ENCODE results near the gene CKLF. TPM values are rescaled to one million over a fixed set of nuclear protein-coding genes. Genes with fewer than 3 reads are reported as not detected.
"Not testable (repeated sequence)": the region's sequence is repeated elsewhere in the genome, so short reads cannot be mapped to it uniquely, and the experiment has no call there.

Gene CKLF
- total RNA-seq, 4 donors from 2014 or later = 10.2 to 24.8 (median 17.5) TPM

DNA sequence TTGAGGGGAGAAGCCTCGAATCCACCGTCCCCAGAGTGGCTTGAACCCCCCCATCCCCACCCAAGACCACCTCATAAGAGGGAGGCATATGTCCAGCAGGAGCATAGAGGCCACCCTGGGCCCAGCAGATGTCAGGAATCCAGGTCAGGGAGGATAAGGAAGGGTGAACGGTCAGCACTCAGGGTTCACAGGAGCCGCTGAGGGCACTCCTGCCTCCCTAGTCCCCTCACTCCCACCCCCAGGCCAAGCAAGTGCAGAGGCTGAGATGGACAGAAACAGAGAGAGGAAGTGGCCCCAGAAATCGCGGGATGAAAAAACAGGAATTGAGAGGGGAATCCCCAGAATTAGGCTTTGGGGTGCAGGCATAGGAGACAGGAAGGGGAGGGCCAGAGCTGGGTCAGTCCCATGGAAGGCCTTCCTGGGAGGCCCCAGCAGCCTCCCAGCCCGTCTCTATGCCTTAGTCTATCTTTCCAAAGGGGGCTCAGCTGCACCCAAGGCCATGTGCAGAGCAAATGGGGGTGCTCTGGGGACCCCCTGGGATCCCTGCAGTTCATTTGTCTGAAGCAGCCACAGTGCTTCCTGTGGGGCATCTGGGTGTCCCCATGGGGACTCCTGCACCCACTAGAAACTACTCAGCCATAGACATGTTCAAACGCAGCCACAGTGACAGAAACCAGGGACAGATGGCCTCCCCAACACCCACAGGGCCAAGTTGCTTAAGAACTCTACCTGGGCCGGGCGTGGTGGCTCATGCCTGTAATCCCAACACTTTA, 53.8 kb downstream of the CKLF start:
- intact Hi-C loops (cut with DNase I; ENCODE audit: low total_unique reads) = no loop called here
- TF ChIP-seq POLR2A (IDR thresholded peaks at IDR 0.05) = no peak
- TF ChIP-seq, protein P1, sequence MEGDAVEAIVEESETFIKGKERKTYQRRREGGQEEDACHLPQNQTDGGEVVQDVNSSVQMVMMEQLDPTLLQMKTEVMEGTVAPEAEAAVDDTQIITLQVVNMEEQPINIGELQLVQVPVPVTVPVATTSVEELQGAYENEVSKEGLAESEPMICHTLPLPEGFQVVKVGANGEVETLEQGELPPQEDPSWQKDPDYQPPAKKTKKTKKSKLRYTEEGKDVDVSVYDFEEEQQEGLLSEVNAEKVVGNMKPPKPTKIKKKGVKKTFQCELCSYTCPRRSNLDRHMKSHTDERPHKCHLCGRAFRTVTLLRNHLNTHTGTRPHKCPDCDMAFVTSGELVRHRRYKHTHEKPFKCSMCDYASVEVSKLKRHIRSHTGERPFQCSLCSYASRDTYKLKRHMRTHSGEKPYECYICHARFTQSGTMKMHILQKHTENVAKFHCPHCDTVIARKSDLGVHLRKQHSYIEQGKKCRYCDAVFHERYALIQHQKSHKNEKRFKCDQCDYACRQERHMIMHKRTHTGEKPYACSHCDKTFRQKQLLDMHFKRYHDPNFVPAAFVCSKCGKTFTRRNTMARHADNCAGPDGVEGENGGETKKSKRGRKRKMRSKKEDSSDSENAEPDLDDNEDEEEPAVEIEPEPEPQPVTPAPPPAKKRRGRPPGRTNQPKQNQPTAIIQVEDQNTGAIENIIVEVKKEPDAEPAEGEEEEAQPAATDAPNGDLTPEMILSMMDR (IDR thresholded peaks at IDR 0.05) = no peak
- WGBS, 2 donors = 51 to 60% methylated on average over 10 of the region's 10 CpGs
- peak in 1 of 2 donors; percentile 88 for DNase-seq (ENCODE audit: low spot score in 2 of 2)
- H3K4me3 ChIP-seq (ENCODE audit: low read depth, poor library complexity, severe bottlenecking) = no peak overlapping the region

DNA sequence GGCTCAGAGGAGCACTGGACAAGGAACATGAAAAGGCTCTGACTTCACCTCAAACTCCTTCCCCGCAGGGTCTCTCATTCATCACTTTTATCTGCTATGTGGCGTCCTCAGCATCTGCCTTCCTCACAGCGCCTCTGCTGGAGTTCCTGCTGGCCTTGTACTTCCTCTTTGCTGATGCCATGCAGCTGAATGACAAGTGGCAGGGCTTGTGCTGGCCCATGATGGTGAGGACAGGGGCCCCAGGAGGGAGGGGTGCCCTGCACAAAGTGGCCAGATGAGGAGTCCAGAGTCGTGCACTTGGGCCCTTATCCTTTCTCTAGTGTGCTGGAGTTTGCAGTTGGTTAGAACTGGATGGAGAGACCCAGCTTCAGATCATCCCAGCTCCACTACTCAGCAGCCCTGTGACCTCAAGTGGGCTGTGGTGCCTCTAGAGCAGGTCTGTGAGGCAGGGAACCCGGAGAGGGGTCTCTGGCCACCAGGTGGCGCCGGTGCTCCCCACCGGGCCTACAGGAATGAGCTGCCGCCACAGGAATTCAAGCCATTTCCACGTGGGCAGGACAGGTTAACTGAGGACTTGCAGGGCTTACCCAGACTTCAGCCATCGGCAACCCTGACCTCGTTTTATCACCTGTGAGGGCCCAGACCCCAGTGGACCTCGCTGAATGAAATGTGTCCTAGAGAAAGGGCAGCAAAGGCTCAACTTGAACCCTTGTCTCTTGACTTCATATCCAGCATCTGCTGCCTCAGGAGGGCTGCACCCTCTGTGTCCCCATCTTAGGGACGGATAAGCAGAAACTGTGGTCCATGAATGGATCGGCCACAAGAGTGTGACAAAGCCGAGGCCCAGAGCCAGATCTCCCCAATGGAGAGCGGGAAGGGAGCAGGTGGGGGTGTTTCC, 56.1 kb downstream of the CKLF start:
- peak; percentile 76 to 97 for DNase-seq (ENCODE audit: low spot score in 2 of 2)
- no peak for TF ChIP-seq POLR2A (IDR thresholded peaks at IDR 0.05)
- TF ChIP-seq, protein P1 (IDR thresholded peaks at IDR 0.05) = peak in 1 of 3 donors; percentile 35
- 46 to 58% methylated on average over 11 to 14 of the region's 17 CpGs for WGBS, 2 donors
- intact Hi-C loops (cut with DNase I; ENCODE audit: low total_unique reads) = no loop called here
- no peak overlapping the region for H3K4me3 ChIP-seq (ENCODE audit: low read depth, poor library complexity, severe bottlenecking)

DNA sequence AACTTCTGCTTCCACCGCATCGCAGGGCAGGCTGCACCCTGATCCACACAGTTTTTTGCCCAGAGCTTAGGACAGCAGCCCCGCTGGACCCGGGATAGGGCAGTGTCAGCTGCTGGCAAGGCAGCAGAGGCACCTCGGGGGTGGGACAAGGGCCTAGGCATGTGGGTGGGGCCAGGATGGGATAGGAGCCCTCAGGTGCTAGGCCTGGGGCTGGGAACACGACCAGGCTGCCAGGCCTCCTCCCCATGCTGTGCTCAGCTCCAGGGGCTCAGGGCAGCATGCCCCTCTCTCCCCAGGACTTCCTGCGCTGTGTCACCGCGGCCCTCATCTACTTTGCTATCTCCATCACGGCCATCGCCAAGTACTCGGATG, 56.7 kb downstream of the CKLF start:
- no peak overlapping the region for H3K4me3 ChIP-seq (ENCODE audit: low read depth, poor library complexity, severe bottlenecking)
- WGBS, 2 donors = 71 to 84% methylated on average over 12 of the region's 12 CpGs
- intact Hi-C loops (cut with DNase I; ENCODE audit: low total_unique reads) = no loop called here
- TF ChIP-seq POLR2A (IDR thresholded peaks at IDR 0.05) = no peak
- TF ChIP-seq, protein P1 (IDR thresholded peaks at IDR 0.05) = no peak
- no peak for DNase-seq (ENCODE audit: low spot score in 2 of 2)

DNA sequence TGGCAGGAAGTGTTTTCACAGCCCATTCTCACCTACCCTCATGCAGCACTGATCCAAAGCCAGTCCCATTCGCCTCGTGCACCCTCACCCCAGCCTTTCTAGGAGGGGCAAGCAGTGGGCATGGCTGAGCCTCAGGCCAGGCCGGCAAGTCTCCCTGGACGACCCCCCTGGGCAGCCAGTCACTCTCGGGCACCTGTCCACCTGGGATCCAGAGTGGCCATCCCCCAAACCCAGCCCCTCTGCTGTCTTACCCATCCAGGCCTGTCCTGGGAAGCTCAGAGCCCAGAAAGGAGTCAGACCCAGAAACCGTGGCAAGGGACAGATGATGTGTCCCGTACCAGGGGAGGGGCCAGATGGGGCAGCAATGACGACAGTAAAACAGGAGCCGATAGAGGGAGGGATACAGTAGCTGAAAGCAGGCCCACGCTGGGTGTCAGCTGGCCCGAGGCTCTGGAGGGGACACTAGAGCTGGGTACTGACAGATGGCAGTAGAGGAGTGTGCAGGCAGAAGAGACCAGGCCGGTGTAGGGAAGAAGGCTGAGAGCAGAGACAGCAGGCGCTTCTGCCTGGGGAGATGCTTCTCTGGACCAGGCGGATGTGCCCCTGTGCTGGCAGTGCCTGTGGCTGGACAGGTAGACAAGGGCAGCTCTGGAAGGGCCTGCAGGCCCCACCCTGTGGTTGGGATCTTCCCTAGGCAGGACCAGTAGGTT, 57.9 kb downstream of the CKLF start:
- 84 to 89% methylated on average over 14 of the region's 14 CpGs for WGBS, 2 donors

DNA sequence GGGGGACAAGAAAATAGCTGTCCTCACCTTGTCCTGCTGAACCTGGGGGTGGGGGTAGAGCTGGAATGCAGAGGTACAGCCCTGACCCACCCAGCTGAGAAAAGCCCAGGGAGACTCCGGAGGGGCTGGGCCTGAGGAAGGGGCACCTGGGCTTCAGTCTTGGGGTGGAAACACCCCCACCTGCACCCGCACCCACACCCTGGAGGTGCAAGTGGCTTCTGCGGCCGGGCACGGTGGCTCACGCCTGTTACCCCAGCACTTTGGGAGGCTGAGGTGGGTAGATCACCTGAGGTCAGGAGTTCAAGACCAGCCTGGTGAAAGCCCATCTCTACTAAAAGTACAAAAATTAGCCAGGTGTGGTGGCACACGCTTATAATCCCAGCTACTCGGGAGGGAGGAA, 59.5 kb downstream of the CKLF start:
- not testable (repeated sequence) for DNase-seq (ENCODE audit: low spot score in 2 of 2); H3K4me3 ChIP-seq (ENCODE audit: low read depth, poor library complexity, severe bottlenecking)
- intact Hi-C loops (cut with DNase I; ENCODE audit: low total_unique reads) = loop anchor here (10.0 kb wide), 1 partner anchor 207 kb away; no protein-coding TSS in a partner anchor
- 89 to 93% methylated on average over 8 of the region's 8 CpGs for WGBS, 2 donors

More for the DNA sequence above, 57.9 kb downstream of the CKLF start:
- no peak for DNase-seq (ENCODE audit: low spot score in 2 of 2)
- TF ChIP-seq, protein P1 (IDR thresholded peaks at IDR 0.05) = no peak
- no peak for TF ChIP-seq POLR2A (IDR thresholded peaks at IDR 0.05)
- intact Hi-C loops (cut with DNase I; ENCODE audit: low total_unique reads) = loop anchor here (10.0 kb wide), 1 partner anchor 205 kb away; no protein-coding TSS in a partner anchor
- no peak overlapping the region for H3K4me3 ChIP-seq (ENCODE audit: low read depth, poor library complexity, severe bottlenecking)

Measured in lower leg skin (tissue), 4 donors.